OCI-M2 (cell line): Measurements from ENCODE around the gene MLANA.

ENCODE experiments used
- DNase-seq: peaks from one replicate; lab custom pipeline; 2025; ENCODE audit not compliant: unreplicated experiment; lab: John Stamatoyannopoulos, UW

Gene MLANA

GRCh38 chr9:5890641-5891040, at the start of gene MLANA:
Gene MLANA, plus strand, starts transcription at chr9:5890889. Its CDS starts 1,586 bp downstream, at chr9:5892475.
- DNase-seq: no peak

GRCh38 chr9:5841771-5842573, 48.7 kb upstream of the MLANA start:
- no peak for DNase-seq

GRCh38 chr9:5842929-5843793, 47.5 kb upstream of the MLANA start:
- DNase-seq: no peak

GRCh38 chr9:5843794-5844471, 46.8 kb upstream of the MLANA start:
- no peak for DNase-seq

GRCh38 chr9:5845157-5845531, 45.5 kb upstream of the MLANA start:
- no peak for DNase-seq

GRCh38 chr9:5846096-5846495, 44.6 kb upstream of the MLANA start:
- DNase-seq: no peak

- DNase-seq: no peak
Observed at GRCh38 chr9:5846501-5846921, 44.2 kb upstream of the MLANA start.

GRCh38 chr9:5848372-5848882, 42.3 kb upstream of the MLANA start:
- DNase-seq: no peak

- no peak for DNase-seq
Observed at GRCh38 chr9:5850724-5851122, 40.0 kb upstream of the MLANA start.

- DNase-seq: no peak
Observed at GRCh38 chr9:5851445-5851844, 39.2 kb upstream of the MLANA start.

- no peak for DNase-seq
Observed at GRCh38 chr9:5852987-5853386, 37.7 kb upstream of the MLANA start.

GRCh38 chr9:5853617-5854016, 37.1 kb upstream of the MLANA start:
- no peak for DNase-seq

GRCh38 chr9:5854063-5854790, 36.5 kb upstream of the MLANA start:
- no peak for DNase-seq

- DNase-seq: no peak
Observed at GRCh38 chr9:5857928-5858327, 32.8 kb upstream of the MLANA start.

GRCh38 chr9:5858833-5859232, 31.9 kb upstream of the MLANA start:
- no peak for DNase-seq

- no peak for DNase-seq
Observed at GRCh38 chr9:5863092-5863746, 27.5 kb upstream of the MLANA start.

- no peak for DNase-seq
Observed at GRCh38 chr9:5864446-5864845, 26.2 kb upstream of the MLANA start.

- no peak for DNase-seq
Observed at GRCh38 chr9:5866272-5866671, 24.4 kb upstream of the MLANA start.

- no peak for DNase-seq
Observed at GRCh38 chr9:5866685-5867084, 24.0 kb upstream of the MLANA start.

GRCh38 chr9:5868235-5868634, 22.5 kb upstream of the MLANA start:
- DNase-seq: no peak
